Measurements from ENCODE around the gene PNCK.

Gene PNCK

GRCh38 chrX:153628129-153628528 lies 45.5 kb downstream of the PNCK start:
- Mint-ChIP-seq H3K27ac (no peak overlapping the region), H3K4me1 (no peaks in the 10 kb centered on the region), H3K36me3 (ENCODE audit: low read depth) (no peaks in the 10 kb centered on the region), H3K27me3 (no peaks in the 10 kb centered on the region), H3K4me3 (no peak overlapping the region), H3K9me3 (no peaks in the 10 kb centered on the region)
- ATAC-seq (no peak), DNase-seq (no peak)

- DNase-seq (no peak), ATAC-seq (no peak)
- H3K9me3 Mint-ChIP-seq: no peaks in the 10 kb centered on the region
- H3K27me3 Mint-ChIP-seq: no peaks in the 10 kb centered on the region
- H3K36me3 Mint-ChIP-seq (ENCODE audit: low read depth): no peaks in the 10 kb centered on the region
- H3K4me3 Mint-ChIP-seq: no peak overlapping the region
- H3K4me1 Mint-ChIP-seq: no peaks in the 10 kb centered on the region
- H3K27ac Mint-ChIP-seq: no peak overlapping the region
Observed at GRCh38 chrX:153627675-153628111, 45.9 kb downstream of the PNCK start.

DNA sequence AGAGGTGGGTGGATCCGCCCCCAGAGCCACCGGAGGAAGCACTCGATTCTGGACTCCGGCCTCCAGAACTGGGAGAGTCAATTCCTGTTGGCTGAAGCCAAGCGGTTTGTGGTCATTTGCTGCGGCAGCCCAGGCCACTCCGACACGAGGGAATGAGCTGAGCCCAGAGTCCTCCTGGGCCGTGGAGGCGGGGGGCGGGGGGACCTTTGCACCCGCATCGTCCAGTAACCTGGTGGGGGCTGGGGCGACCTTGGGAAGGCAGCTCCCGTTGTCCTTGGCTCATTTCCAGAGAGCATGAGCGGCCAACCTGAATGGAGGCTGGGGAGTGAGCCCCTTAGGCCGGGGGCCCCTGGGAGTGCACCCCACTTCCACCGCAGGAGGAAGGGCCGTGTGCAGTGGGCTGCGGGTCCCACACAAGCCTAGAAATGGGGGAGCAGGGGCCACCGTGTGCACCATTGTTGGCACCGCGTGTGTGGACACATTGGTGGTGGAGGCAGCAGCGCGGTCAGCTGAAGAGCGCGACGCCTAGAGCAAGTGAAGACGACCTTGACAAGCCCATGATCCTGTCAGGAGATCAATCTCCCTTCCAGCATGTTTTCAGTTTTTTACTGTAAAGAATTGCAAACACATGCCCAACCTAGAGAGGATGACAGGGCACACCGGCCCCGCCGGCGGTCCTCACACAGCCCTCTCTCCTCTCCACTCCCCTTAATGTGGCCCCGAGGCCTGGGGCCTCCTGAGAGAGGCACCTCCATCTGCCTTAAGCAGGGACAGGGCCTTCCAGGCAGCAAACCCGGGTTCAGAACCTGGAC lies 46.5 kb downstream of the PNCK start:
- no peaks in the 10 kb centered on the region for H3K4me1 Mint-ChIP-seq
- DNase-seq: no peak
- H3K27ac Mint-ChIP-seq: no peak overlapping the region
- H3K4me3 Mint-ChIP-seq: no peak overlapping the region
- no peaks in the 10 kb centered on the region for H3K36me3 Mint-ChIP-seq (ENCODE audit: low read depth)
- ATAC-seq: no peak
- H3K27me3 Mint-ChIP-seq: no peaks in the 10 kb centered on the region
- no peaks in the 10 kb centered on the region for H3K9me3 Mint-ChIP-seq

GRCh38 chrX:153626025-153626633 lies 47.5 kb downstream of the PNCK start:
- H3K9me3 Mint-ChIP-seq: no peaks in the 10 kb centered on the region
- H3K36me3 Mint-ChIP-seq (ENCODE audit: low read depth): no peaks in the 10 kb centered on the region
- DNase-seq: no peak
- no peak for ATAC-seq
- H3K27me3 Mint-ChIP-seq: no peaks in the 10 kb centered on the region
- H3K27ac Mint-ChIP-seq: no peak overlapping the region
- no peaks in the 10 kb centered on the region for H3K4me1 Mint-ChIP-seq
- H3K4me3 Mint-ChIP-seq: no peak overlapping the region

- ATAC-seq: no peak
- no peaks in the 10 kb centered on the region for H3K4me1 Mint-ChIP-seq
Observed at GRCh38 chrX:153625271-153626024, 48.2 kb downstream of the PNCK start.

DNA sequence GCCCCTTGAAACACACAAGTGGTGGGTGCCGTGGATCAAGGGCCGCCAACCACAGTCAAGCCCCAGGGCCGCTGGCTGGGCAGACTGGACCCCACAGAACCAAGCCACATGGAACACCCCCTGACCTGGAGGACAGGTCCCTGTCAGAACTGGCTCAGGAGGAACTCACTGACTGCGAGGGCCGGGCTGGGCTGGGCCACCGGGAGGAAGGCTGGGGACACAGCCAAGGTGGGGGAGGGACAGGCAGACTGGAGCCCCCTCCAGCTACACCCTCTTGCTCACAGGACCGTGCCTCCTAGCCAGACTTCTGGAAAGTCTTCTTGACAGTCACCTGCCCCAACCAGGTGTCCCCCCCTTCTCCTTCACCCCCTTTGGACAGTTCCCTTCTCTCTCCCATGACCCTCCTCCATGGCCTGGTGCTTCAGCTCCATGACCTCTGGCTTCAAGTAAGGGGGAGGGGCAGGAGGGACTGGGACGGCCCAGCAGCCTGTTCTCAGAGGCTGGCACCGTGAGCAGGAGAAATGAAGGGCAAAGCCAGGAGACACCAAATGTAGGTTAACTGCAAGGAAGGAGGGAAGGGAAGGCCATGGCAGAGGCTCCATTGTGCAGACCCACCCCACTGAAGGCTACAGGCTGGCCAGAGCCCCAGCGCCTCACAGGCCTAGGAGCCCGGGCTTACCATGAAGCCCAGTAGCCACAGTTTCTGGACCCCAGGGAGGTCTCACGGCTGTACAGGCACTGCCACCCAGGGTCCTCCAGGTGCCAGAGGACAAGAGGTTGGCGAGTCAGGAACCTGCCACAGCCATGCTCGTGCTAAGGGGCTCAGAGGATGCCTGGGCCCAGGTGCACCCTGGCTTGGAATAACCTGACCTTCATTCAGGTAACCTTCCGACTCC lies 49.2 kb downstream of the PNCK start:
- Mint-ChIP-seq H3K27ac (no peak overlapping the region), H3K4me3 (no peak overlapping the region), H3K9me3 (no peaks in the 10 kb centered on the region), H3K36me3 (ENCODE audit: low read depth) (no peaks in the 10 kb centered on the region), H3K4me1 (no peaks in the 10 kb centered on the region), H3K27me3 (no peaks in the 10 kb centered on the region)
- DNase-seq (no peak), ATAC-seq (no peak)

More at GRCh38 chrX:153625271-153626024, 48.2 kb downstream of the PNCK start:
- Mint-ChIP-seq H3K36me3 (ENCODE audit: low read depth) (no peaks in the 10 kb centered on the region), H3K9me3 (no peaks in the 10 kb centered on the region), H3K27ac (no peak overlapping the region), H3K4me3 (no peak overlapping the region), H3K27me3 (no peaks in the 10 kb centered on the region)
- DNase-seq: no peak

GRCh38 chrX:153623310-153624029 lies 50.1 kb downstream of the PNCK start:
- Mint-ChIP-seq H3K36me3 (ENCODE audit: low read depth) (no peaks in the 10 kb centered on the region), H3K4me1 (no peaks in the 10 kb centered on the region), H3K4me3 (no peak overlapping the region), H3K27me3 (peaks cover under 1% of the 10 kb centered on the region), H3K27ac (no peak overlapping the region), H3K9me3 (no peaks in the 10 kb centered on the region)
- DNase-seq: no peak
- ATAC-seq: no peak

- no peaks in the 10 kb centered on the region for H3K36me3 Mint-ChIP-seq (ENCODE audit: low read depth)
- no peak for ATAC-seq
- H3K4me3 Mint-ChIP-seq: no peak overlapping the region
Observed at GRCh38 chrX:153622661-153623309, 50.8 kb downstream of the PNCK start.

DNA sequence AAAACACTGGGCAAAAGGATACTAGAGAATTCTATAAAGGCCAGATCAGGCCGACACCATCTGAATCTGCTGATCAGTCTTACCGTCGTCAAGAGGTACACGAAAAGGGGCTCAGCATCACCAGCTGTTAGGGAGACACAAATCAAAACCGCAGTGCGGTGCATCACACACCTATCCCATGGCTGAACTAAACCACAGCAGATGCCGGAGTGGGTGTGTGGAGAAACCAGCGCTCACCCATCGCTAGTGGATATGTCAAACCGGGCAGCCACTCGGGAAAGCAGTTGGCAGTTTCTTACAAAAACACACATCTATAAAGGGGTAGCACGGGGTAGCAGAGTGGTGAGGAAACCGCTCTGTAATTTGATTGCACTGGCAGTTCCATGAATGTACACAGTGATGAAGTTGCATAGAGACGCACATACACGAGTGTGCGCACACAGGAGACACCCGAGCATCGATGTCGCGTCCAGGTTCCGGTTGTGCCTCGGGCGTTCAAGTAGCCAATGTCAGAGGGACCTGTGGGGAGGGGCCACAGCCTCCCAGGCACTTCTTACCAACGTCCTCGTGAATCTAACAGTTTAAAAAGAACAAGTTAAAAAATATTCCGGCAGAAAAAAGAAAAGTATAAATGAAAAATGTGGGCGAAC lies 51.5 kb downstream of the PNCK start:
- no peak for ATAC-seq
- H3K9me3 Mint-ChIP-seq: no peaks in the 10 kb centered on the region

More at GRCh38 chrX:153622661-153623309, 50.8 kb downstream of the PNCK start:
- H3K27ac Mint-ChIP-seq: no peak overlapping the region
- no peak for DNase-seq
- no peaks in the 10 kb centered on the region for H3K4me1 Mint-ChIP-seq
- no peaks in the 10 kb centered on the region for H3K9me3 Mint-ChIP-seq
- H3K27me3 Mint-ChIP-seq: peaks cover 2% of the 10 kb centered on the region

GRCh38 chrX:153620576-153620975 lies 53.0 kb downstream of the PNCK start:
- Mint-ChIP-seq H3K27me3 (peaks cover 2% of the 10 kb centered on the region), H3K4me3 (no peak overlapping the region), H3K36me3 (ENCODE audit: low read depth) (no peaks in the 10 kb centered on the region), H3K4me1 (no peaks in the 10 kb centered on the region), H3K27ac (no peak overlapping the region), H3K9me3 (no peaks in the 10 kb centered on the region)
- no peak for DNase-seq
- no peak for ATAC-seq

More for the DNA sequence above, 51.5 kb downstream of the PNCK start:
- H3K4me1 Mint-ChIP-seq: no peaks in the 10 kb centered on the region
- peaks cover 2% of the 10 kb centered on the region for H3K27me3 Mint-ChIP-seq
- H3K36me3 Mint-ChIP-seq (ENCODE audit: low read depth): no peaks in the 10 kb centered on the region
- DNase-seq: no peak
- no peak overlapping the region for H3K4me3 Mint-ChIP-seq
- H3K27ac Mint-ChIP-seq: no peak overlapping the region
